GM18499 (cell line): Measurements from ENCODE around the gene ZSCAN20.
"Not testable (repeated sequence)": the region's sequence is repeated elsewhere in the genome, so short reads cannot be mapped to it uniquely, and the experiment has no call there.

Experiments used
- ATAC-seq: cut with Tn5 transposase; IDR thresholded peaks from one replicate; pipeline ENCODE4 v1.9.1; 2021; ENCODE audit warnings: moderate number of reproducible peaks; ENCODE audit not compliant: insufficient read depth, unreplicated experiment

ZSCAN20 gene

GRCh38 chr1:33473900-33474299 lies 1.5 kb downstream of the ZSCAN20 start:
- no peak for ATAC-seq

- ATAC-seq, result no peak
Observed at GRCh38 chr1:33477451-33477850, 5.0 kb downstream of the ZSCAN20 start.

- no peak for ATAC-seq
Observed at GRCh38 chr1:33482412-33482811, 10.0 kb downstream of the ZSCAN20 start.

- no peak for ATAC-seq
Observed at GRCh38 chr1:33488624-33489023, 16.2 kb downstream of the ZSCAN20 start.

- no peak for ATAC-seq
Observed at GRCh38 chr1:33494929-33495328, 22.5 kb downstream of the ZSCAN20 start.

GRCh38 chr1:33497410-33497809 lies 25.0 kb downstream of the ZSCAN20 start:
- no peak for ATAC-seq

- no peak for ATAC-seq
Observed at GRCh38 chr1:33500547-33500946, 28.1 kb downstream of the ZSCAN20 start.

- ATAC-seq, result no peak
Observed at GRCh38 chr1:33501309-33501708, 28.9 kb downstream of the ZSCAN20 start.

GRCh38 chr1:33501774-33502173 lies 29.3 kb downstream of the ZSCAN20 start:
- ATAC-seq, result no peak

- no peak for ATAC-seq
Observed at GRCh38 chr1:33502726-33503125, 30.3 kb downstream of the ZSCAN20 start.

GRCh38 chr1:33503506-33503905 lies 31.1 kb downstream of the ZSCAN20 start:
- ATAC-seq, result no peak

GRCh38 chr1:33507661-33508060 lies 35.2 kb downstream of the ZSCAN20 start:
- no peak for ATAC-seq

- no peak for ATAC-seq
Observed at GRCh38 chr1:33508151-33508550, 35.7 kb downstream of the ZSCAN20 start.

- ATAC-seq, result not testable (repeated sequence)
Observed at GRCh38 chr1:33509276-33509675, 36.8 kb downstream of the ZSCAN20 start.

- ATAC-seq, result no peak
Observed at GRCh38 chr1:33512226-33513011, 40.0 kb downstream of the ZSCAN20 start.

- no peak for ATAC-seq
Observed at GRCh38 chr1:33515112-33515511, 42.7 kb downstream of the ZSCAN20 start.

- no peak for ATAC-seq
Observed at GRCh38 chr1:33515607-33516006, 43.2 kb downstream of the ZSCAN20 start.

- no peak for ATAC-seq
Observed at GRCh38 chr1:33516428-33516827, 44.0 kb downstream of the ZSCAN20 start.

GRCh38 chr1:33516891-33517567 lies 44.6 kb downstream of the ZSCAN20 start:
- ATAC-seq, result no peak

- ATAC-seq, result no peak
Observed at GRCh38 chr1:33517596-33518250, 45.3 kb downstream of the ZSCAN20 start.

- ATAC-seq, result no peak
Observed at GRCh38 chr1:33519240-33519884, 46.9 kb downstream of the ZSCAN20 start.
